IMR-90 (cell line): Measurements from ENCODE around the gene SYNPO2. TPM values are rescaled to one million over a fixed set of nuclear protein-coding genes. Genes with fewer than 3 reads are reported as not detected.

ENCODE experiments used
- ATAC-seq: fragments of 200-7000 bp; cut with Tn5 transposase; 2 replicates; pipeline ENCODE4 v1.9.1; 2020; ENCODE audit warnings: low read depth, mild to moderate bottlenecking, moderate library complexity
- BruUV-seq: library from RNA; stranded (reverse); fragments of 400-500 nt; replicated peaks from 2 replicates; lab custom pipeline; 2021; lab: Mats Ljungman, UMichigan
- CTCF ChIA-PET: fragments of 300-600 bp; formaldehyde crosslinking; extraction: SDS; loops from one replicate; lab custom pipeline; 2021; ENCODE audit warnings: antibody characterized with exemption; lab: Yijun Ruan, JAX
- POLR2A ChIA-PET: fragments of 300-600 bp; sonication (Branson Sonifier 250); formaldehyde crosslinking; loops from one replicate; lab custom pipeline; 2022; ENCODE audit warnings: antibody characterized with exemption; ENCODE audit not compliant: unreplicated experiment; lab: Charles Lee
- DNase-seq: peaks from one replicate; pipeline ENCODE4 v3.0.0; 2013
- H2AFZ ChIP-seq: replicated peaks from 2 replicates; pipeline ENCODE3; 2013; ENCODE audit warnings: low read length, mild to moderate bottlenecking; ENCODE audit not compliant: poor library complexity
- H2AK5ac ChIP-seq: 2 replicates; pipeline ENCODE4 v1.6.1; 2013; ENCODE audit warnings: low read depth, low read length, inconsistent platforms
- H2AK9ac ChIP-seq: replicated peaks from 2 replicates; pipeline ENCODE3; 2013; ENCODE audit warnings: mild to moderate bottlenecking, low read depth, low read length, moderate library complexity; ENCODE audit not compliant: poor library complexity
- H2BK120ac ChIP-seq: 2 replicates; pipeline ENCODE4 v1.6.1; 2013; ENCODE audit warnings: low read depth, low read length, inconsistent platforms
- H2BK15ac ChIP-seq: 3 replicates; pipeline ENCODE4 v1.6.1; 2013; ENCODE audit warnings: low read depth, low read length, inconsistent platforms
- H2BK20ac ChIP-seq: 2 replicates; pipeline ENCODE4 v1.6.1; 2013; ENCODE audit warnings: low read depth, mild to moderate bottlenecking, inconsistent platforms, low read length, moderate library complexity
- H2BK5ac ChIP-seq: 2 replicates; pipeline ENCODE4 v1.6.1; 2013; ENCODE audit warnings: mild to moderate bottlenecking, low read depth, low read length, inconsistent platforms; ENCODE audit not compliant: poor library complexity, severe bottlenecking
- H3K14ac ChIP-seq: replicated peaks from 2 replicates; pipeline ENCODE4 v1.6.1; 2013; ENCODE audit warnings: low read depth, low read length, inconsistent platforms
- H3K18ac ChIP-seq: 2 replicates; pipeline ENCODE4 v1.6.1; 2013; ENCODE audit warnings: low read depth, low read length, control low read depth
- H3K23ac ChIP-seq: 2 replicates; pipeline ENCODE4 v1.6.1; 2013; ENCODE audit warnings: low read depth, low read length, inconsistent platforms
- H3K27ac ChIP-seq: 2 replicates; pipeline ENCODE4 v1.5.1; 2013; ENCODE audit warnings: mild to moderate bottlenecking, control low read depth, low read length; ENCODE audit not compliant: insufficient read depth
- H3K27me3 ChIP-seq: 2 replicates; pipeline ENCODE4 v1.6.1; 2013; ENCODE audit warnings: low read length; ENCODE audit not compliant: control insufficient read depth, insufficient read depth
- H3K36me3 ChIP-seq: 2 replicates; pipeline ENCODE4 v1.6.1; 2013; ENCODE audit warnings: low read length, mixed read lengths; ENCODE audit not compliant: control insufficient read depth, insufficient read depth
- H3K4ac ChIP-seq: 2 replicates; pipeline ENCODE4 v1.6.1; 2013; ENCODE audit warnings: low read depth, low read length, inconsistent platforms
- H3K4me1 ChIP-seq: 2 replicates; pipeline ENCODE4 v1.6.1; 2013; ENCODE audit warnings: low read length, mixed read lengths; ENCODE audit not compliant: control insufficient read depth, insufficient read depth
- H3K4me2 ChIP-seq: 2 replicates; pipeline ENCODE4 v1.6.1; 2013; ENCODE audit warnings: low read depth, mild to moderate bottlenecking, control low read depth, low read length, moderate library complexity
- H3K4me3 ChIP-seq: 2 replicates; pipeline ENCODE4 v1.5.1; 2013; ENCODE audit warnings: low read depth, mild to moderate bottlenecking, control low read depth, low read length, moderate library complexity; ENCODE audit not compliant: insufficient read depth
- H3K56ac ChIP-seq: 2 replicates; pipeline ENCODE4 v1.6.1; 2013; ENCODE audit warnings: low read length, inconsistent platforms; ENCODE audit not compliant: insufficient read depth; ENCODE audit errors: extremely low read depth
- H3K79me1 ChIP-seq, 2 experiments: 2 replicates each; pipeline ENCODE4 v1.6.1; 2013; ENCODE audit warnings: low read length in 2 of 2, inconsistent platforms in 1 of 2, low read depth in 1 of 2
- H3K9ac ChIP-seq: 2 replicates; pipeline ENCODE4 v1.6.1; 2013; ENCODE audit warnings: low read depth, low read length, control low read depth
- H3K9me1 ChIP-seq: 2 replicates; pipeline ENCODE4 v1.6.1; 2013; ENCODE audit warnings: low read length, inconsistent platforms; ENCODE audit not compliant: insufficient read depth
- H3K9me3 ChIP-seq: 2 replicates; pipeline ENCODE4 v1.6.1; 2013; ENCODE audit warnings: low read length; ENCODE audit not compliant: control insufficient read depth, insufficient read depth
- H4K20me1 ChIP-seq: 2 replicates; pipeline ENCODE4 v1.6.1; 2013; ENCODE audit warnings: low read length, inconsistent platforms; ENCODE audit not compliant: insufficient read depth
- H4K5ac ChIP-seq: 2 replicates; pipeline ENCODE4 v1.6.1; 2013; ENCODE audit warnings: mild to moderate bottlenecking, low read depth, low read length, control low read depth
- H4K8ac ChIP-seq, 2 experiments: 2 replicates each; pipeline ENCODE4 v1.6.1; 2013; ENCODE audit warnings: low read depth in 2 of 2, low read length in 2 of 2, control low read depth in 1 of 2, inconsistent platforms in 1 of 2
- H4K91ac ChIP-seq: 2 replicates; pipeline ENCODE4 v1.6.1; 2013; ENCODE audit warnings: low read depth, low read length, inconsistent platforms; ENCODE audit not compliant: insufficient read depth
- CEBPB ChIP-seq: IDR thresholded peaks from 2 replicates; pipeline ENCODE4 v1.6.1; 2012; ENCODE audit warnings: low read depth, low read length, improper control_type of control experiment
- CTCF ChIP-seq: conservative IDR thresholded peaks from 2 replicates; pipeline ENCODE4 v1.5.1; 2012; ENCODE audit warnings: mild to moderate bottlenecking, low read depth, low read length, improper control_type of control experiment
- ELK1 ChIP-seq: fragments of 150-350 bp; IDR thresholded peaks from 2 replicates; pipeline ENCODE4 v1.6.1; 2016; ENCODE audit warnings: low read depth, mild to moderate bottlenecking, low read length, moderate library complexity, borderline replicate concordance
- MAZ ChIP-seq: IDR thresholded peaks from 2 replicates; pipeline ENCODE4 v1.6.1; 2012; ENCODE audit warnings: low read depth, mild to moderate bottlenecking, low read length, improper control_type of control experiment, moderate library complexity, borderline replicate concordance
- MXI1 ChIP-seq: IDR thresholded peaks from 2 replicates; pipeline ENCODE4 v1.6.1; 2012; ENCODE audit warnings: low read depth, mild to moderate bottlenecking, low read length, moderate library complexity, borderline replicate concordance
- POLR2A ChIP-seq: IDR thresholded peaks from 2 replicates; pipeline ENCODE4 v1.6.1; 2012; ENCODE audit warnings: mild to moderate bottlenecking, low read depth, low read length
- RAD21 ChIP-seq: IDR thresholded peaks from 2 replicates; pipeline ENCODE4 v1.6.1; 2012; ENCODE audit warnings: low read length, improper control_type of control experiment
- RCOR1 ChIP-seq: IDR thresholded peaks from 2 replicates; pipeline ENCODE4 v1.6.1; 2012; ENCODE audit warnings: mild to moderate bottlenecking, low read length, improper control_type of control experiment; ENCODE audit not compliant: insufficient replicate concordance
- SMC3 ChIP-seq: fragments of 150-350 bp; IDR thresholded peaks from 2 replicates; pipeline ENCODE4 v1.6.1; 2016; ENCODE audit warnings: low read depth, mild to moderate bottlenecking, antibody characterized with exemption, low read length, moderate library complexity
- dilution Hi-C: fragments of 300-500 bp; cut with HindIII; formaldehyde crosslinking; loops from one replicate; pipeline ENCODE4 v1.14.3; 2018; ENCODE audit warnings: low sequenced_read_pairs; ENCODE audit not compliant: unreplicated experiment
- in situ Hi-C: fragments of 300-500 bp; cut with MboI; formaldehyde crosslinking; loops from 3 replicates; pipeline ENCODE4 v1.14.3; 2019; ENCODE audit warnings: low sequenced_read_pairs, inconsistent platforms, mixed read lengths
- intact Hi-C: fragments of 100-400 bp; cut with micrococcal nuclease; formaldehyde crosslinking; loops from 2 replicates; pipeline ENCODE4 v1.10.0; 2022
- polyA plus RNA-seq, 3 experiments: library from polyadenylated mRNA; depleted of rRNA; stranded (reverse); fragments of >200 nt; gene quantifications; 2 replicates each; pipeline ENCODE4 v1.2.3, GENCODE V29; 2012; ENCODE audit warnings: low replicate concordance in 1 of 3
- total RNA-seq: library from RNA; depleted of rRNA; stranded (reverse); fragments of >200 nt; gene quantifications from 2 replicates; pipeline ENCODE4 v1.2.3, GENCODE V29; 2012

Gene SYNPO2
- total and polyA plus RNA-seq, 2 of the 4 experiments (the other 2 are of a cell fraction), result 0.99 to 1.8 TPM

- ATAC-seq (no peak), DNase-seq (no peak)
- Histone ChIP-seq H3K56ac (peak overlapping the region; percentile 4; the same call in 1 of the 2 replicates), H3K79me1 (0 out of 4 replicates have a peak, but pooled peaks cover 0 to 3% of the 10 kb centered on the region in 2 experiments), H3K36me3 (no peaks in the 10 kb centered on the region), H2AK9ac (no peak overlapping the region), H3K9ac (no peak overlapping the region), H2BK20ac (peak overlapping the region; percentile 78), H4K8ac (peak overlapping the region; percentile 49 to 59; a peak in 3 of 4 replicates), H3K4me2 (peak overlapping the region; percentile 45; the same call in 1 of the 2 replicates), H3K9me1 (peaks cover 11% of the 10 kb centered on the region), H2BK120ac (peak overlapping the region; percentile 93), H3K27ac (no peak overlapping the region), H3K4me3 (no peak overlapping the region), H4K20me1 (no peaks in the 10 kb centered on the region), H2BK5ac (peak overlapping the region; percentile 68), H3K9me3 (no peaks in the 10 kb centered on the region), H3K18ac (peak overlapping the region; percentile 98), H3K14ac (peak overlapping the region; percentile 92), H2AK5ac (peak overlapping the region; percentile 63), H4K91ac (peak overlapping the region; percentile 92), H3K4ac (peak overlapping the region; percentile 88), H3K23ac (peak overlapping the region; percentile 70), H2AFZ (no peak overlapping the region), H3K4me1 (peaks cover 18% of the 10 kb centered on the region), H3K27me3 (no peaks in the 10 kb centered on the region), H4K5ac (peak overlapping the region; percentile 89), H2BK15ac (peak overlapping the region; percentile 97)
- no peak for TF ChIP-seq RAD21
- TF ChIP-seq MXI1, result no peak
- no peak for TF ChIP-seq MAZ
- no peak for TF ChIP-seq CEBPB
- TF ChIP-seq RCOR1, result no peak
- TF ChIP-seq SMC3, result no peak
- no peak for TF ChIP-seq CTCF
- no peak for TF ChIP-seq POLR2A
- TF ChIP-seq ELK1, result no peak
- in situ Hi-C loops, result loop anchor here (10.0 kb wide), 1 partner anchor 166 kb away; the partner anchor contains the start of gene USP53
- intact Hi-C loops, result no loop called here
- POLR2A ChIA-PET, result no interaction called here
- CTCF ChIA-PET, result no interaction called here
- no TSS peak for BruUV-seq
- dilution Hi-C loops, result no loop called here
Measured at GRCh38 chr4:119048446-119048845, 159.8 kb downstream of the SYNPO2 start.
